ENCODE results near the gene ETF1.

The ETF1 gene

GRCh38 chr5:138580777-138581176 is 37.7 kb upstream of the ETF1 start:
- Mint-ChIP-seq H3K9me3 (peaks cover 2% of the 10 kb centered on the region), H3K36me3 (ENCODE audit: low read depth) (no peaks in the 10 kb centered on the region), H3K27ac (no peak overlapping the region), H3K4me1 (peaks cover 30% of the 10 kb centered on the region), H3K27me3 (ENCODE audit: low read depth) (no peaks in the 10 kb centered on the region), H3K4me3 (no peak overlapping the region)
- no peak for TF ChIP-seq CTCF (IDR thresholded peaks at IDR 0.05; ENCODE audit: unreplicated experiment in 3 of 3)

GRCh38 chr5:138580001-138580400 is 37.0 kb upstream of the ETF1 start:
- Mint-ChIP-seq H3K27ac (no peak overlapping the region), H3K4me3 (no peak overlapping the region), H3K27me3 (ENCODE audit: low read depth) (no peaks in the 10 kb centered on the region), H3K36me3 (ENCODE audit: low read depth) (no peaks in the 10 kb centered on the region), H3K4me1 (peaks cover 27% of the 10 kb centered on the region), H3K9me3 (peaks cover 2% of the 10 kb centered on the region)
- no peak for TF ChIP-seq CTCF (IDR thresholded peaks at IDR 0.05; ENCODE audit: unreplicated experiment in 3 of 3)

GRCh38 chr5:138579517-138579863 is 36.5 kb upstream of the ETF1 start:
- no peaks in the 10 kb centered on the region for H3K27me3 Mint-ChIP-seq (ENCODE audit: low read depth)
- no peak for TF ChIP-seq CTCF (IDR thresholded peaks at IDR 0.05; ENCODE audit: unreplicated experiment in 3 of 3)
- H3K9me3 Mint-ChIP-seq = peaks cover 2% of the 10 kb centered on the region
- H3K4me3 Mint-ChIP-seq = peak overlapping the region in 2 of 3 experiments; percentile 22 to 64
- peak overlapping the region; percentile 88 to 93 (median 90) for H3K27ac Mint-ChIP-seq
- H3K4me1 Mint-ChIP-seq = peaks cover 26% of the 10 kb centered on the region
- peaks cover 3% of the 10 kb centered on the region for H3K36me3 Mint-ChIP-seq (ENCODE audit: low read depth)

GRCh38 chr5:138577452-138577851 is 34.4 kb upstream of the ETF1 start:
- no peak for TF ChIP-seq CTCF (IDR thresholded peaks at IDR 0.05; ENCODE audit: unreplicated experiment in 3 of 3)
- Mint-ChIP-seq H3K36me3 (ENCODE audit: low read depth) (peaks cover 15% of the 10 kb centered on the region), H3K4me1 (peaks cover 33% of the 10 kb centered on the region), H3K9me3 (peaks cover 2% of the 10 kb centered on the region), H3K4me3 (peak overlapping the region; percentile 8 to 65 (median 57)), H3K27me3 (ENCODE audit: low read depth) (no peaks in the 10 kb centered on the region), H3K27ac (peak overlapping the region; percentile 100)

GRCh38 chr5:138575194-138576015 is 32.4 kb upstream of the ETF1 start, which contains the start of gene HSPA9:
HSPA9 (minus strand) TSS chr5:138575401; CDS start chr5:138575318, 83 bp downstream.
- peaks cover 33% of the 10 kb centered on the region for H3K4me1 Mint-ChIP-seq
- TF ChIP-seq CTCF (IDR thresholded peaks at IDR 0.05; ENCODE audit: unreplicated experiment in 3 of 3) = no peak
- peak within 1 kb of the TSS; percentile 100 for H3K27ac Mint-ChIP-seq
- H3K27me3 Mint-ChIP-seq (ENCODE audit: low read depth) = no peaks in the 10 kb centered on the region
- H3K36me3 Mint-ChIP-seq (ENCODE audit: low read depth) = peaks cover 30% of the 10 kb centered on the region
- peak within 1 kb of the TSS; percentile 97 to 99 (median 99) for H3K4me3 Mint-ChIP-seq
- H3K9me3 Mint-ChIP-seq = peaks cover 2% of the 10 kb centered on the region

GRCh38 chr5:138574744-138575193 is 31.7 kb upstream of the ETF1 start:
- Mint-ChIP-seq H3K27me3 (ENCODE audit: low read depth) (no peaks in the 10 kb centered on the region), H3K9me3 (peaks cover 2% of the 10 kb centered on the region), H3K27ac (peak overlapping the region; percentile 100), H3K36me3 (ENCODE audit: low read depth) (peaks cover 35% of the 10 kb centered on the region), H3K4me1 (peaks cover 33% of the 10 kb centered on the region), H3K4me3 (peak overlapping the region; percentile 97 to 99 (median 99))
- TF ChIP-seq CTCF (IDR thresholded peaks at IDR 0.05; ENCODE audit: unreplicated experiment in 3 of 3) = no peak

Measured in nephron (organoid).